Measurements from ENCODE around the gene ORAI2.

DNA sequence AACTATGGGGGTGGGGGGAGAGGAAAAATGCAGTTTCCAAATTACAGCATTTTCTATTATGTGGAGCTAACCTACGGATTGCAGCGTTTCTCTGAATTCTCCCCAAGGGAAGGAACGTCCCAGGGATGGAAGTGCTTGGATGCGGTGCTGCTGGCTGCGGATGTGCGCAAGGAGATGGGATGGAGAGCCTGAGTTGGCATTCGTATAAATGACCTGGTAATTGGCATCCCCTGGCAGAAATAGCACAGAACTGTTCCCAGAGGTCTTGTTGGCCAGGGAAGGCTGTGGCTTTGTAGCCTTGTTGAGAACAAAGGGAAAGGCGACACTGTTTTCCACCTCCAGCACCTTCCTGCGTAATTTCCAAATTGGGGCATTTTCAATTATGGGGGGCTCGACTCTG, 2.7 kb downstream of the ORAI2 start:
- TF ChIP-seq, protein P1, sequence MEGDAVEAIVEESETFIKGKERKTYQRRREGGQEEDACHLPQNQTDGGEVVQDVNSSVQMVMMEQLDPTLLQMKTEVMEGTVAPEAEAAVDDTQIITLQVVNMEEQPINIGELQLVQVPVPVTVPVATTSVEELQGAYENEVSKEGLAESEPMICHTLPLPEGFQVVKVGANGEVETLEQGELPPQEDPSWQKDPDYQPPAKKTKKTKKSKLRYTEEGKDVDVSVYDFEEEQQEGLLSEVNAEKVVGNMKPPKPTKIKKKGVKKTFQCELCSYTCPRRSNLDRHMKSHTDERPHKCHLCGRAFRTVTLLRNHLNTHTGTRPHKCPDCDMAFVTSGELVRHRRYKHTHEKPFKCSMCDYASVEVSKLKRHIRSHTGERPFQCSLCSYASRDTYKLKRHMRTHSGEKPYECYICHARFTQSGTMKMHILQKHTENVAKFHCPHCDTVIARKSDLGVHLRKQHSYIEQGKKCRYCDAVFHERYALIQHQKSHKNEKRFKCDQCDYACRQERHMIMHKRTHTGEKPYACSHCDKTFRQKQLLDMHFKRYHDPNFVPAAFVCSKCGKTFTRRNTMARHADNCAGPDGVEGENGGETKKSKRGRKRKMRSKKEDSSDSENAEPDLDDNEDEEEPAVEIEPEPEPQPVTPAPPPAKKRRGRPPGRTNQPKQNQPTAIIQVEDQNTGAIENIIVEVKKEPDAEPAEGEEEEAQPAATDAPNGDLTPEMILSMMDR (IDR thresholded peaks at IDR 0.05) = no peak
- TF ChIP-seq POLR2AphosphoS5 (IDR thresholded peaks at IDR 0.05) (no peak), EP300 (IDR thresholded peaks at IDR 0.05) (no peak)

Measured in stomach (tissue), 4 donors.